HG03457 (cell line): ENCODE results near the gene GULP1.

ENCODE experiments used
- ATAC-seq: cut with Tn5 transposase; IDR thresholded peaks from one replicate; pipeline ENCODE4 v1.9.1; 2021; ENCODE audit warnings: moderate number of reproducible peaks; ENCODE audit not compliant: unreplicated experiment

GULP1 gene

GRCh38 chr2:188322569-188323551 lies 31.2 kb downstream of the GULP1 start:
- no peak for ATAC-seq

GRCh38 chr2:188324067-188324466 lies 32.4 kb downstream of the GULP1 start:
- ATAC-seq: no peak

GRCh38 chr2:188326290-188326668 lies 34.6 kb downstream of the GULP1 start:
- ATAC-seq: no peak

GRCh38 chr2:188326669-188327301 lies 35.1 kb downstream of the GULP1 start:
- ATAC-seq: no peak

GRCh38 chr2:188327518-188328213 lies 36.0 kb downstream of the GULP1 start:
- no peak for ATAC-seq

- ATAC-seq: no peak
Measured at GRCh38 chr2:188328419-188328818, 36.7 kb downstream of the GULP1 start.

GRCh38 chr2:188330316-188331053 lies 38.8 kb downstream of the GULP1 start:
- ATAC-seq: no peak

GRCh38 chr2:188332619-188333018 lies 40.9 kb downstream of the GULP1 start:
- ATAC-seq: no peak

GRCh38 chr2:188333751-188334524 lies 42.3 kb downstream of the GULP1 start:
- ATAC-seq: no peak

- no peak for ATAC-seq
Measured at GRCh38 chr2:188338463-188338862, 46.8 kb downstream of the GULP1 start.

- ATAC-seq: no peak
Measured at GRCh38 chr2:188340257-188340656, 48.6 kb downstream of the GULP1 start.

GRCh38 chr2:188345020-188345419 lies 53.3 kb downstream of the GULP1 start:
- ATAC-seq: no peak

- ATAC-seq: no peak
Measured at GRCh38 chr2:188345426-188345825, 53.8 kb downstream of the GULP1 start.

GRCh38 chr2:188345831-188346458 lies 54.3 kb downstream of the GULP1 start:
- ATAC-seq: no peak

GRCh38 chr2:188349019-188349418 lies 57.3 kb downstream of the GULP1 start:
- no peak for ATAC-seq

GRCh38 chr2:188353282-188353681 lies 61.6 kb downstream of the GULP1 start:
- ATAC-seq: no peak

- no peak for ATAC-seq
Measured at GRCh38 chr2:188360485-188361263, 69.0 kb downstream of the GULP1 start.

- ATAC-seq: no peak
Measured at GRCh38 chr2:188364033-188364630, 72.5 kb downstream of the GULP1 start.
